Measurements from ENCODE around the gene AK2. TPM values are rescaled to one million over a fixed set of nuclear protein-coding genes. Genes with fewer than 3 reads are reported as not detected.

AK2 gene
- total RNA-seq, 1 experiment from 2014 or later = 390 TPM

DNA sequence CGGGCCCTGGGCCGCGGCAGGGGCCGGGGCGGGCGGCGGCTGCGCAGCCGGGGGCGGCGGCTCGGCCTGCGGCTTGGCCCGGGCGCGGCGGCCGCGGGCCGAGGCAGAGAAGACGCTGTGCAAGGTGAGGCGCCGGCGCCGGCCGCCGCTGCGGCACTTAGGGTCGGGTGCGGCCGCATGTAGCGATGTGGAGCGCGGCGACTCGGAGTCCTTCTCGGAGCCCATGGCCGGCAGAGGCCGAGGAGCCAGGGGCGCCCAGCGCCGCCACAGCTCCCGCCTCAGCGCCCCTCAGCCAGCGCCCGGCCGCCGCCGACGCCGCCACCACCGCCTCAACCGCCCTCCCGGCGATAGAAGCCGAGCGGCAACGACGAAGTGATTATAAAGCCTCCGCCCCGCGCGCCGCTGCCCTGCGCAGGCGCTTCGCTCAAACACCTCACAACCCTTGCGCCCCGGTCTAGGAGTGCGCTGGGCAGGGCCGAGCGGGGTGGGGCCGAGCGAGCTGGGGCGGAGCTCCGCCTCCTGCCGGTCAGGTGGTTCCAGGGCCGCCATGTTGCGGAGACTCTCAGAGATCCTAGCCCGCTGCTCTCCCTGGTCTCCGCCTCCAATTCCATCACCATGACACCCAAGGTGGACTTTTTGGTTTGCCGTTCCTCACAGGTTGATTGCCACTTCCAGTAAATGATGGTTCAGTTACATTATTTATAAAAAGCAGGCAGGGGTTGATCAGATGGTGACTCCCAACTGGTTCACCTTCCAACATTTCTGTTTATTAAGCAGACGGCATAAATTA is 72.0 kb downstream of the AK2 start, which contains the start of gene RNF19B:
Gene RNF19B (minus strand): TSS at position 349 of the 790 bp plus-strand sequence. CDS start 124 bp downstream, at position 225.
- ChIA-PET CTCF (interaction anchor here (0.7 to 2.7 kb wide), 7 partner anchors 10 to 43 kb away, joined by 3 to 10 read pairs (median 5); no protein-coding TSS in a partner anchor), POLR2A (interaction anchor here (0.5 to 13.8 kb wide), 26 partner anchors 8 to 606 kb away, joined by 3 to 255 read pairs (median 6); partner anchors contain the start of genes AK2, S100PBP and YARS1)
- TF ChIP-seq, protein P1, sequence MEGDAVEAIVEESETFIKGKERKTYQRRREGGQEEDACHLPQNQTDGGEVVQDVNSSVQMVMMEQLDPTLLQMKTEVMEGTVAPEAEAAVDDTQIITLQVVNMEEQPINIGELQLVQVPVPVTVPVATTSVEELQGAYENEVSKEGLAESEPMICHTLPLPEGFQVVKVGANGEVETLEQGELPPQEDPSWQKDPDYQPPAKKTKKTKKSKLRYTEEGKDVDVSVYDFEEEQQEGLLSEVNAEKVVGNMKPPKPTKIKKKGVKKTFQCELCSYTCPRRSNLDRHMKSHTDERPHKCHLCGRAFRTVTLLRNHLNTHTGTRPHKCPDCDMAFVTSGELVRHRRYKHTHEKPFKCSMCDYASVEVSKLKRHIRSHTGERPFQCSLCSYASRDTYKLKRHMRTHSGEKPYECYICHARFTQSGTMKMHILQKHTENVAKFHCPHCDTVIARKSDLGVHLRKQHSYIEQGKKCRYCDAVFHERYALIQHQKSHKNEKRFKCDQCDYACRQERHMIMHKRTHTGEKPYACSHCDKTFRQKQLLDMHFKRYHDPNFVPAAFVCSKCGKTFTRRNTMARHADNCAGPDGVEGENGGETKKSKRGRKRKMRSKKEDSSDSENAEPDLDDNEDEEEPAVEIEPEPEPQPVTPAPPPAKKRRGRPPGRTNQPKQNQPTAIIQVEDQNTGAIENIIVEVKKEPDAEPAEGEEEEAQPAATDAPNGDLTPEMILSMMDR (IDR thresholded peaks at IDR 0.05; ENCODE audit: unreplicated experiment) = no peak
- Mint-ChIP-seq H3K27ac (ENCODE audit: low read depth, unreplicated experiment) (peak within 1 kb of the TSS; percentile 69), H3K27me3 (ENCODE audit: insufficient read depth, unreplicated experiment) (no peaks in the 10 kb centered on the region), H3K4me1 (ENCODE audit: insufficient read depth, unreplicated experiment) (peaks cover 29% of the 10 kb centered on the region), H3K9me3 (ENCODE audit: unreplicated experiment) (no peaks in the 10 kb centered on the region), H3K4me3 (ENCODE audit: unreplicated experiment) (peak within 1 kb of the TSS; percentile 84), H3K36me3 (ENCODE audit: insufficient read depth, unreplicated experiment) (no peaks in the 10 kb centered on the region)
- BruUV-seq (replicated peaks) = no TSS peak
- intact Hi-C loops (cut with micrococcal nuclease) = loop anchor here (1.0 kb wide), 1 partner anchor 25 kb away; no protein-coding TSS in a partner anchor
- DNase-seq (ENCODE audit: unreplicated experiment) = peak; percentile 95

DNA sequence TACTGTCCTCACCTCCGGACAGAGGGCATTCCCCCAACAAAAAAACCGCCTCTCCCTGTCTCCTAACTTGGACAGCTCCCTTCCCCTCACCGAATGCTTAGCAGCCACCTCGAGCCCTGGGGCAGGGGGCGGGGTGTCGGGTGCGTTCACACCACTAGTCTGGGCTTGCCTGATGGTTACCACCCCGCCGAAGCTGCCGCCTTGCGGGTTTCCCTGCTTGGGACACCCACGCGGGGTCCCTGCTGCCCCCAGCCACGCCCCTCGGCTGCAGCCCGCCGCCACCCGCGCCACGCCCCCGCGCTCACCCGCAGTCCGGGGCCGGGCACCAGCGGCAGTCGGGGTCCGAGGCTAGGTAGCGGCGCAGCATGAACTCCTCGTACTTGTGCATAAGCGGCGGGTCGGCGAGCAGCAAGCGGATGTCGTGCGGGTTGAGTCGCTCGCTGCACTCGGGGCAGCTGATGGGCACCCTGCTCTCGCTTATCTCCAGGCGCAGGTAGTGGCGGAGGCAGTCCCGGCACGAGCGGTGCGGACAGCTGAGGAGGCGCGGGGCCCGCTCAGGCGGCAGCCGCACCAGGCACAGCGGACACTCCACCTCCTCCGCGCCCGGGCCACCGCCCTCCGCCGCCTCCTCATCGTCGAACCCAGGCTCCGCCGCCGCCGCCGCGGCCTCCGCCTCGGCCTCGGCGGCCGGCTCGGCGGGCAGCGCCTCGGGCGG is 72.8 kb downstream of the AK2 start:
- Mint-ChIP-seq H3K36me3 (ENCODE audit: insufficient read depth, unreplicated experiment) (no peaks in the 10 kb centered on the region), H3K9me3 (ENCODE audit: unreplicated experiment) (no peaks in the 10 kb centered on the region), H3K4me1 (ENCODE audit: insufficient read depth, unreplicated experiment) (peaks cover 24% of the 10 kb centered on the region), H3K4me3 (ENCODE audit: unreplicated experiment) (peak overlapping the region; percentile 84), H3K27ac (ENCODE audit: low read depth, unreplicated experiment) (peak overlapping the region; percentile 69), H3K27me3 (ENCODE audit: insufficient read depth, unreplicated experiment) (no peaks in the 10 kb centered on the region)
- CTCF ChIA-PET = interaction anchor here (0.6 to 2.7 kb wide), 7 partner anchors 9 to 45 kb away, joined by 3 to 8 read pairs (median 3); no protein-coding TSS in a partner anchor
- TF ChIP-seq, protein P1 (IDR thresholded peaks at IDR 0.05; ENCODE audit: unreplicated experiment) = no peak
- POLR2A ChIA-PET = interaction anchor here (0.6 to 13.8 kb wide), 24 partner anchors 8 to 163 kb away, joined by 3 to 255 read pairs (median 5); partner anchors contain the start of genes AK2, AZIN2, S100PBP and YARS1
- peak; percentile 91 for DNase-seq (ENCODE audit: unreplicated experiment)
- intact Hi-C loops (cut with micrococcal nuclease) = loop anchor here (1.0 kb wide), 4 partner anchors 10 to 43 kb away; no protein-coding TSS in a partner anchor
- no TSS peak for BruUV-seq (replicated peaks)

DNA sequence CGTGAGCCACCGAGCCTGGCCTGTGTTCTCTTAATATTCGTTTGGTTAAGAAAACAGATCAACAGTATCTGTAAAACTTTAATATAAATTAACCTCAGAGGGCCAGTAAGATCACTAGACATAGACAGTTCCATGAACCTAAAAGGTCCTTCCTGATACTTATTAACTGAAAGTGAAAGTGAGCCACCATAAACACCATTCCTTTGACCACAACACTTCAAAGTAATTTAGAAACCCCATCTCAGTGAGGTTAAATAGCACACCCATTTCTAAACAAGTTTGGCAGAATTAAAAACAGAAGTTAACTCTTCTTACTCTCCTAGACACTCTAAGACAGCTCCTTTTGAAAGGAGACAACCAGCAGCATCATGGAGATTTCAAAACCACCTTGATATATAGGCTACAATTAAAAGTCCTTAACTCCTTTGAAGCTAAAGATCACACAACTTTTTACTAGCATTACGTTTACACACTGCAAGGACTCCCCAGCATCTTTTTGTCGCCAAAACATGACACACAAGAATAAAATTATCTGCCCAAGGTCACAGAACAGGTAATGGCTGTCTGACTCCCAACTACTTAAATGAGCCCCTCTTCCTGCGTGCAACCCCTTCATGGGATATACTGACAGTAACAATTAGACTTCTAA is 74.3 kb downstream of the AK2 start:
- DNase-seq (ENCODE audit: unreplicated experiment) = peak; percentile 30
- H3K27me3 Mint-ChIP-seq (ENCODE audit: insufficient read depth, unreplicated experiment) = no peaks in the 10 kb centered on the region
- no TSS peak for BruUV-seq (replicated peaks)
- H3K4me3 Mint-ChIP-seq (ENCODE audit: unreplicated experiment) = peak overlapping the region; percentile 84
- ChIA-PET POLR2A (interaction anchor here (0.8 to 13.8 kb wide), 11 partner anchors 8 to 146 kb away, joined by 3 to 255 read pairs (median 8); no protein-coding TSS in a partner anchor), CTCF (interaction anchor here (0.6 kb wide), 1 partner anchor 29 kb away, joined by 3 read pairs; no protein-coding TSS in a partner anchor)
- TF ChIP-seq, protein P1 (IDR thresholded peaks at IDR 0.05; ENCODE audit: unreplicated experiment) = no peak
- H3K36me3 Mint-ChIP-seq (ENCODE audit: insufficient read depth, unreplicated experiment) = no peaks in the 10 kb centered on the region
- H3K9me3 Mint-ChIP-seq (ENCODE audit: unreplicated experiment) = no peaks in the 10 kb centered on the region
- H3K4me1 Mint-ChIP-seq (ENCODE audit: insufficient read depth, unreplicated experiment) = peaks cover 29% of the 10 kb centered on the region
- H3K27ac Mint-ChIP-seq (ENCODE audit: low read depth, unreplicated experiment) = peak overlapping the region; percentile 69
- intact Hi-C loops (cut with micrococcal nuclease) = no loop called here
